Skeletal muscle tissue (tissue), 4 donors: ENCODE measurements around the gene FADS6. TPM values are rescaled to one million over a fixed set of nuclear protein-coding genes. Genes with fewer than 3 reads are reported as not detected.

ENCODE experiments used
- H3K27ac ChIP-seq: one replicate; pipeline ENCODE4 v1.7.0; 2013; ENCODE audit warnings: mild to moderate bottlenecking, low read depth, low read length, inconsistent platforms
- H3K27me3 ChIP-seq, 3 donors: one replicate each; pipeline ENCODE4 v1.7.0; 2013; ENCODE audit warnings: low read length in 3 of 3; ENCODE audit not compliant: control insufficient read depth in 3 of 3, insufficient read depth in 3 of 3
- H3K36me3 ChIP-seq, 3 donors: one replicate each; pipeline ENCODE4 v1.7.0; 2013; ENCODE audit warnings: low read length in 3 of 3; ENCODE audit not compliant: control insufficient read depth in 3 of 3, insufficient read depth in 3 of 3
- H3K4me1 ChIP-seq, 3 donors: one replicate each; pipeline ENCODE4 v1.7.0; 2013; ENCODE audit warnings: low read length in 3 of 3, mild to moderate bottlenecking in 3 of 3; ENCODE audit not compliant: control insufficient read depth in 3 of 3, insufficient read depth in 3 of 3
- H3K4me3 ChIP-seq, 3 donors: one replicate each; pipeline ENCODE4 v1.7.0; 2013; ENCODE audit warnings: low read length in 3 of 3
- H3K9ac ChIP-seq, 3 donors: one replicate each; pipeline ENCODE4 v1.7.0; 2013; ENCODE audit warnings: low read length in 3 of 3, mild to moderate bottlenecking in 3 of 3, moderate library complexity in 2 of 3, low read depth in 1 of 3
- H3K9me3 ChIP-seq, 3 donors: one replicate each; pipeline ENCODE4 v1.7.0; 2013; ENCODE audit warnings: low read length in 3 of 3; ENCODE audit not compliant: control insufficient read depth in 3 of 3
- total RNA-seq: library from RNA; depleted of rRNA; stranded (reverse); fragments of >200 nt; gene quantifications from one replicate; pipeline ENCODE4 v1.2.3, GENCODE V29; 2014
- donor health status: Osteomylitis.

The FADS6 gene
- total RNA-seq, 1 donor from 2014 or later, result not detected

GRCh38 chr17:74846621-74847020 lies 46.8 kb downstream of the FADS6 start:
- no peak overlapping the region for H3K4me3 ChIP-seq
- peaks cover 0 to 3% (median 0%) of the 10 kb centered on the region in 3 donors for H3K36me3 ChIP-seq
- H3K27ac ChIP-seq, result no peak overlapping the region
- peaks cover 4 to 9% (median 9%) of the 10 kb centered on the region in 3 donors for H3K4me1 ChIP-seq
- peaks cover 50 to 67% (median 54%) of the 10 kb centered on the region in 3 donors for H3K27me3 ChIP-seq
- H3K9me3 ChIP-seq, result no peaks in the 10 kb centered on the region
- H3K9ac ChIP-seq, result no peak overlapping the region

GRCh38 chr17:74843352-74843627 lies 50.1 kb downstream of the FADS6 start:
- Histone ChIP-seq H3K9me3 (no peaks in the 10 kb centered on the region), H3K27ac (no peak overlapping the region), H3K27me3 (peaks cover 28 to 48% (median 45%) of the 10 kb centered on the region in 3 donors), H3K4me3 (no peak overlapping the region), H3K36me3 (peaks cover 0 to 2% (median 0%) of the 10 kb centered on the region in 3 donors), H3K9ac (no peak overlapping the region), H3K4me1 (peaks cover 21 to 26% (median 22%) of the 10 kb centered on the region in 3 donors)

- peak overlapping the region in 2 of 3 donors; percentile 29 to 57 for H3K4me3 ChIP-seq
- H3K4me1 ChIP-seq, result peaks cover 21 to 26% (median 22%) of the 10 kb centered on the region in 3 donors
- peak overlapping the region in 1 of 3 donors; percentile 40 for H3K9ac ChIP-seq
- no peak overlapping the region for H3K27ac ChIP-seq
- H3K36me3 ChIP-seq, result peaks cover 0 to 2% (median 0%) of the 10 kb centered on the region in 3 donors
- no peaks in the 10 kb centered on the region for H3K9me3 ChIP-seq
- H3K27me3 ChIP-seq, result peaks cover 28 to 48% (median 45%) of the 10 kb centered on the region in 3 donors
These were observed 50.7 kb downstream of the FADS6 start for GRCh38 chr17:74842599-74843351.

GRCh38 chr17:74842146-74842598 lies 51.3 kb downstream of the FADS6 start:
- no peak overlapping the region for H3K27ac ChIP-seq
- H3K4me3 ChIP-seq, result peak overlapping the region in 1 of 3 donors; percentile 57
- H3K27me3 ChIP-seq, result peaks cover 28 to 45% (median 45%) of the 10 kb centered on the region in 3 donors
- peak overlapping the region in 1 of 3 donors; percentile 45 for H3K9ac ChIP-seq
- peaks cover 21 to 26% (median 22%) of the 10 kb centered on the region in 3 donors for H3K4me1 ChIP-seq
- H3K9me3 ChIP-seq, result no peaks in the 10 kb centered on the region
- peaks cover 0 to 3% (median 0%) of the 10 kb centered on the region in 3 donors for H3K36me3 ChIP-seq

GRCh38 chr17:74840989-74841666 lies 52.3 kb downstream of the FADS6 start:
- Histone ChIP-seq H3K4me3 (peak overlapping the region in 1 of 3 donors; percentile 15), H3K27me3 (peaks cover 21 to 41% (median 40%) of the 10 kb centered on the region in 3 donors), H3K27ac (peak overlapping the region; percentile 30), H3K9ac (peak overlapping the region; percentile 6 to 51 (median 27)), H3K36me3 (peaks cover 4 to 10% (median 4%) of the 10 kb centered on the region in 3 donors), H3K9me3 (no peaks in the 10 kb centered on the region), H3K4me1 (peaks cover 21 to 26% (median 22%) of the 10 kb centered on the region in 3 donors)

- Histone ChIP-seq H3K9me3 (no peaks in the 10 kb centered on the region), H3K9ac (peak overlapping the region in 1 of 3 donors; percentile 27), H3K27ac (peak overlapping the region; percentile 30), H3K27me3 (peaks cover 16 to 32% (median 32%) of the 10 kb centered on the region in 3 donors), H3K4me3 (no peak overlapping the region), H3K36me3 (peaks cover 4 to 14% (median 8%) of the 10 kb centered on the region in 3 donors), H3K4me1 (peaks cover 21 to 26% (median 22%) of the 10 kb centered on the region in 3 donors)
These were observed 53.2 kb downstream of the FADS6 start for GRCh38 chr17:74839990-74840852.

- Histone ChIP-seq H3K36me3 (peaks cover 4 to 16% (median 8%) of the 10 kb centered on the region in 3 donors), H3K27me3 (peaks cover 4 to 23% (median 17%) of the 10 kb centered on the region in 3 donors), H3K4me1 (peaks cover 21 to 26% (median 22%) of the 10 kb centered on the region in 3 donors), H3K9me3 (no peaks in the 10 kb centered on the region), H3K4me3 (no peak overlapping the region), H3K9ac (no peak overlapping the region), H3K27ac (no peak overlapping the region)
These were observed 55.2 kb downstream of the FADS6 start for GRCh38 chr17:74838274-74838673.

- Histone ChIP-seq H3K4me1 (peaks cover 13 to 20% (median 19%) of the 10 kb centered on the region in 3 donors), H3K27me3 (peaks cover 0 to 15% (median 6%) of the 10 kb centered on the region in 3 donors), H3K4me3 (no peak overlapping the region), H3K36me3 (peaks cover 4 to 16% (median 8%) of the 10 kb centered on the region in 3 donors), H3K27ac (no peak overlapping the region), H3K9me3 (no peaks in the 10 kb centered on the region), H3K9ac (no peak overlapping the region)
These were observed 56.6 kb downstream of the FADS6 start for GRCh38 chr17:74836691-74837467.

- Histone ChIP-seq H3K4me3 (no peak overlapping the region), H3K9ac (no peak overlapping the region), H3K27ac (no peak overlapping the region), H3K9me3 (no peaks in the 10 kb centered on the region), H3K27me3 (peaks cover 0 to 9% (median 0%) of the 10 kb centered on the region in 3 donors), H3K4me1 (peaks cover 8 to 13% (median 12%) of the 10 kb centered on the region in 3 donors), H3K36me3 (peaks cover 4 to 16% (median 8%) of the 10 kb centered on the region in 3 donors)
These were observed 57.2 kb downstream of the FADS6 start for GRCh38 chr17:74836191-74836590.
